Vagina (tissue), 2 donors: ENCODE data around the gene DUSP8. TPM values are rescaled to one million over a fixed set of nuclear protein-coding genes. Genes with fewer than 3 reads are reported as not detected.

ENCODE experiments used
- DNase-seq, 2 donors: peaks; one replicate each; pipeline ENCODE4 v3.0.0-alpha.2; 2017; ENCODE audit errors: extremely low spot score in 2 of 2
- H3K27ac ChIP-seq: fragments of 200-600 bp; sonication (generic); one replicate; pipeline ENCODE4 v1.5.1; 2019
- H3K27me3 ChIP-seq: fragments of 200-600 bp; sonication (generic); one replicate; pipeline ENCODE4 v1.5.1; 2019
- H3K36me3 ChIP-seq, 2 donors: fragments of 200-600 bp; sonication (generic); one replicate each; pipeline ENCODE4 v1.5.1; 2017 to 2019
- H3K4me1 ChIP-seq: fragments of 200-600 bp; sonication (generic); one replicate; pipeline ENCODE4 v1.5.1; 2019
- H3K4me3 ChIP-seq, 2 donors: fragments of 200-600 bp; sonication (generic); 1 replicate in 1 of 2; 2 replicates in 1 of 2; pipeline ENCODE4 v1.5.1; 2016 to 2019
- H3K9me3 ChIP-seq: fragments of 200-600 bp; sonication (generic); one replicate; pipeline ENCODE4 v1.5.1; 2019
- CTCF ChIP-seq, 3 experiments: fragments of 450-650 bp in 2 of 3; fragments of 200-600 bp in 1 of 3; sonication (generic) in 1 of 3; IDR thresholded peaks; one replicate each; pipeline ENCODE4 v1.5.1; 2017 to 2019; ENCODE audit warnings: antibody characterized with exemption in 3 of 3, mild to moderate bottlenecking in 2 of 3, moderate library complexity in 2 of 3
- POLR2A ChIP-seq, 2 donors: fragments of 450-650 bp; IDR thresholded peaks; one replicate each; pipeline ENCODE4 v1.6.1; 2017; ENCODE audit warnings: antibody characterized with exemption in 2 of 2, mild to moderate bottlenecking in 2 of 2, moderate library complexity in 2 of 2
- POLR2AphosphoS5 ChIP-seq, 2 donors: sonication (generic); formaldehyde crosslinking; IDR thresholded peaks; one replicate each; pipeline ENCODE4 v1.9.0; 2017; ENCODE audit warnings: antibody characterized with exemption in 2 of 2, mild to moderate bottlenecking in 2 of 2, low read depth in 1 of 2; ENCODE audit not compliant: insufficient read depth in 1 of 2
- intact Hi-C: fragments of 100-400 bp; cut with DNase I; formaldehyde crosslinking; loops from one replicate; pipeline ENCODE4 v1.15.1; 2023
- total RNA-seq: library from RNA; depleted of rRNA; stranded (reverse); fragments of >200 nt; gene quantifications from one replicate; pipeline ENCODE4 v1.2.3, GENCODE V29; 2016

The DUSP8 gene
- total RNA-seq, 1 donor from 2014 or later, result 2.9 TPM

GRCh38 chr11:1574238-1574932 is 2.3 kb upstream of the DUSP8 start:
- Histone ChIP-seq H3K9me3 (no peaks in the 10 kb centered on the region), H3K4me3 (peak overlapping the region; percentile 30 to 63)

GRCh38 chr11:1573903-1574237 is 1.8 kb upstream of the DUSP8 start:
- Histone ChIP-seq H3K27me3 (no peaks in the 10 kb centered on the region), H3K9me3 (no peaks in the 10 kb centered on the region), H3K27ac (peak overlapping the region; percentile 75), H3K4me3 (peak overlapping the region; percentile 42 to 63), H3K36me3 (no peaks in the 10 kb centered on the region), H3K4me1 (peaks cover 41% of the 10 kb centered on the region)
- TF ChIP-seq POLR2A (IDR thresholded peaks at IDR 0.05) (no peak), CTCF (IDR thresholded peaks at IDR 0.05) (no peak), POLR2AphosphoS5 (IDR thresholded peaks at IDR 0.05; ENCODE audit: insufficient read depth in 1 of 2, low read depth in 1 of 2) (peak in 1 of 2 donors; percentile 3)
- intact Hi-C loops, result loop anchor here (2.0 to 10.0 kb wide), 3 partner anchors 27 to 369 kb away; no protein-coding TSS in a partner anchor
- DNase-seq, result no peak

More at GRCh38 chr11:1574238-1574932, 2.3 kb upstream of the DUSP8 start:
- DNase-seq, result no peak
- H3K27ac ChIP-seq, result peak overlapping the region; percentile 75
- intact Hi-C loops, result loop anchor here (2.0 to 10.0 kb wide), 3 partner anchors 28 to 370 kb away; no protein-coding TSS in a partner anchor
- peaks cover 41% of the 10 kb centered on the region for H3K4me1 ChIP-seq
- no peaks in the 10 kb centered on the region for H3K36me3 ChIP-seq
- H3K27me3 ChIP-seq, result no peaks in the 10 kb centered on the region
- TF ChIP-seq POLR2A (IDR thresholded peaks at IDR 0.05), result no peak
- no peak for TF ChIP-seq POLR2AphosphoS5 (IDR thresholded peaks at IDR 0.05; ENCODE audit: insufficient read depth in 1 of 2, low read depth in 1 of 2)
- peak; percentile 7 to 46 (median 46) for TF ChIP-seq CTCF (IDR thresholded peaks at IDR 0.05)

GRCh38 chr11:1573077-1573902 is 1.2 kb upstream of the DUSP8 start:
- peak in 1 of 2 donors; percentile 71 for DNase-seq
- Histone ChIP-seq H3K4me3 (peak overlapping the region; percentile 42 to 63), H3K27ac (peak overlapping the region; percentile 75), H3K4me1 (peaks cover 41% of the 10 kb centered on the region), H3K36me3 (no peaks in the 10 kb centered on the region), H3K9me3 (no peaks in the 10 kb centered on the region), H3K27me3 (no peaks in the 10 kb centered on the region)
- TF ChIP-seq CTCF (IDR thresholded peaks at IDR 0.05) (no peak), POLR2AphosphoS5 (IDR thresholded peaks at IDR 0.05; ENCODE audit: insufficient read depth in 1 of 2, low read depth in 1 of 2) (peak in 1 of 2 donors; percentile 22), POLR2A (IDR thresholded peaks at IDR 0.05) (no peak)
- intact Hi-C loops, result loop anchor here (5.0 to 10.0 kb wide), 2 partner anchors 236 to 368 kb away; no protein-coding TSS in a partner anchor

- no peak for TF ChIP-seq POLR2AphosphoS5 (IDR thresholded peaks at IDR 0.05; ENCODE audit: insufficient read depth in 1 of 2, low read depth in 1 of 2)
- no peak for TF ChIP-seq POLR2A (IDR thresholded peaks at IDR 0.05)
- TF ChIP-seq CTCF (IDR thresholded peaks at IDR 0.05), result no peak
- Histone ChIP-seq H3K4me3 (peak overlapping the region; percentile 50 to 75), H3K4me1 (peaks cover 41% of the 10 kb centered on the region), H3K27me3 (no peaks in the 10 kb centered on the region), H3K27ac (peak overlapping the region; percentile 76), H3K36me3 (no peaks in the 10 kb centered on the region), H3K9me3 (no peaks in the 10 kb centered on the region)
- DNase-seq, result no peak
- intact Hi-C loops, result loop anchor here (5.0 to 10.0 kb wide), 2 partner anchors 234 to 367 kb away; no protein-coding TSS in a partner anchor
Measured at GRCh38 chr11:1571760-1572196, 293 bp downstream of the DUSP8 start.
